Neural progenitor cell (in vitro differentiated cells): ENCODE measurements around the gene MVB12B. TPM values are rescaled to one million over a fixed set of nuclear protein-coding genes. Genes with fewer than 3 reads are reported as not detected.

ENCODE experiments used
- DNase-seq: peaks from one replicate; pipeline ENCODE4 v3.0.0-alpha.2; 2016; ENCODE audit warnings: low spot score
- H2AFZ ChIP-seq: fragments of 200-600 bp; sonication (generic); replicated peaks from 2 replicates; pipeline ENCODE4 v1.6.1; 2016; ENCODE audit warnings: antibody characterized with exemption
- H3F3A ChIP-seq: fragments of 200-600 bp; sonication (generic); 2 replicates; pipeline ENCODE4 v1.6.1; 2016; ENCODE audit warnings: antibody characterized with exemption, low read depth
- H3K27ac ChIP-seq: fragments of 200-600 bp; sonication (generic); 2 replicates; pipeline ENCODE4 v1.5.1; 2016; ENCODE audit warnings: mild to moderate bottlenecking
- H3K27me3 ChIP-seq: fragments of 200-600 bp; sonication (generic); 2 replicates; pipeline ENCODE4 v1.6.1; 2016; ENCODE audit warnings: mild to moderate bottlenecking, moderate library complexity
- H3K36me3 ChIP-seq: fragments of 200-600 bp; sonication (generic); 2 replicates; pipeline ENCODE4 v1.5.1; 2016
- H3K4me1 ChIP-seq: fragments of 200-600 bp; sonication (generic); 2 replicates; pipeline ENCODE4 v1.6.1; 2016; ENCODE audit warnings: mixed run types
- H3K4me2 ChIP-seq: fragments of 200-600 bp; sonication (generic); 2 replicates; pipeline ENCODE4 v1.6.1; 2016
- H3K4me3 ChIP-seq: fragments of 200-600 bp; sonication (generic); 2 replicates; pipeline ENCODE4 v1.5.1; 2016
- H3K79me2 ChIP-seq: fragments of 200-600 bp; sonication (generic); 2 replicates; pipeline ENCODE4 v1.6.1; 2016; ENCODE audit warnings: low read depth
- H3K9ac ChIP-seq: fragments of 200-600 bp; sonication (generic); 2 replicates; pipeline ENCODE4 v1.6.1; 2016
- H3K9me3 ChIP-seq: fragments of 200-600 bp; sonication (generic); 2 replicates; pipeline ENCODE4 v1.5.1; 2016; ENCODE audit warnings: low read depth
- H4K20me1 ChIP-seq: fragments of 200-600 bp; sonication (generic); 2 replicates; pipeline ENCODE4 v1.6.1; 2016; ENCODE audit warnings: low read depth
- H3K27ac Mint-ChIP-seq: 3 replicates; pipeline ENCODE4 v1.8.0; 2021; ENCODE audit warnings: mixed read lengths
- H3K27me3 Mint-ChIP-seq: 2 replicates; pipeline ENCODE4 v1.8.0; 2022; ENCODE audit warnings: low read depth, mild to moderate bottlenecking, inconsistent platforms, moderate library complexity, mixed read lengths; ENCODE audit not compliant: insufficient read depth
- H3K36me3 Mint-ChIP-seq: 3 replicates; pipeline ENCODE4 v1.8.0; 2021; ENCODE audit warnings: mixed read lengths
- H3K4me1 Mint-ChIP-seq: 3 replicates; pipeline ENCODE4 v1.8.0; 2021; ENCODE audit warnings: mixed read lengths
- H3K4me3 Mint-ChIP-seq: 3 replicates; pipeline ENCODE4 v1.8.0; 2021; ENCODE audit warnings: mild to moderate bottlenecking, moderate library complexity, mixed read lengths
- H3K9me3 Mint-ChIP-seq: 3 replicates; pipeline ENCODE4 v1.8.0; 2020; ENCODE audit warnings: mixed read lengths
- EZH2 ChIP-seq: fragments of 200-600 bp; sonication (generic); IDR thresholded peaks from 2 replicates; pipeline ENCODE4 v1.6.1; 2017; ENCODE audit warnings: antibody characterized with exemption, mild to moderate bottlenecking, moderate library complexity
- EZH2phosphoT487 ChIP-seq: fragments of 200-600 bp; sonication (generic); IDR thresholded peaks from 2 replicates; pipeline ENCODE4 v1.6.1; 2017; ENCODE audit warnings: antibody characterized with exemption
- total RNA-seq: library from RNA; depleted of rRNA; stranded (reverse); fragments of >200 nt; gene quantifications from 2 replicates; pipeline ENCODE4 v1.2.3, GENCODE V29; 2015; ENCODE audit warnings: low replicate concordance
- TF ChIP-seq, protein P1 (sequence below): fragments of 200-600 bp; sonication (generic); IDR thresholded peaks from 2 replicates; pipeline ENCODE4 v1.5.1; 2017; ENCODE audit warnings: antibody characterized with exemption, mild to moderate bottlenecking

Gene MVB12B
- total RNA-seq, 1 donor from 2014 or later: 16.1 TPM

DNA sequence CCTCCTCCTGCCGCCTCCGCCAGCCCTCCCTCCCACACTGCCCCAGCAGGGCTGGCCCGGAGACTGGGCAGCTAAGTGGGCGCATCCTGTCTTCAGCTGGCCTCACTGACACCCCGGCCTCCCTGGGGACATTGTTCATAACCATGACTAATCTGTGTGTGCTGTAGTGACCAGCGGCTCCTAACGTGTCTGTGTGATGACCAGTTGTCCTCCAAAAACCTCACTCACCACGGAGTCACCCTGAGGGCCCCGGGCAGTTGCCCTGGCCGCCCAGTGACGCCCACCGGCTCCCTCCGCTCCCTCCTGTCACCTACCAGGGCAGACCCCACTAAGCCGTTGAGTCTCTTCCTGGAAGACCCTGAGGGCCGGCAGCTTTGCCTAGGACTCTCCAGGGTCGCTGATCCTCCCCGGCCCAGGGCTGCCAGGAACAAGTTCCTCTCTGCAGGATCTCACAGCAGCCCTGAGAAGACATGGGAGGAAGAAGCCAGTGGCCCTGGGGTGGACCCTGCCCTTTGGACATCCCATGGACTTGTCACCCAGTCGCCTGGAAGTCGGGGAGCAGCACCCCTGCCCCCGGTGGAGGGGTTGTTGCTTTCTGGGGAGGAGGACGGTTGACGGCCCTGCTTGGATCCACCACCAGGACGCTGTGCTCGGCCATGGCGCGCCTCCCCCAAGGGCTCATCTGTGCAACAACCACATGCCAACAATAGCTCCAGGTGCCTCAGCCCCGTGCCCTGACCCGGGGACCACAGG, 176.9 kb downstream of the MVB12B start:
- no peaks in the 10 kb centered on the region for H3K36me3 ChIP-seq
- H3K4me2 ChIP-seq: no peak overlapping the region
- no peaks in the 10 kb centered on the region for H3K79me2 ChIP-seq
- no peak for DNase-seq
- H3K9ac ChIP-seq: no peak overlapping the region
- no peak overlapping the region for H3K27ac ChIP-seq
- peaks cover 16% of the 10 kb centered on the region for H3K27me3 ChIP-seq
- no peaks in the 10 kb centered on the region for H3K4me1 ChIP-seq
- H3K4me3 Mint-ChIP-seq: no peak overlapping the region
- no peak overlapping the region for H3K27ac Mint-ChIP-seq
- peaks cover 39% of the 10 kb centered on the region for H4K20me1 ChIP-seq
- H3K4me1 Mint-ChIP-seq: peaks cover 12% of the 10 kb centered on the region
- H3K9me3 Mint-ChIP-seq: no peaks in the 10 kb centered on the region
- H3K27me3 Mint-ChIP-seq: peaks cover 11% of the 10 kb centered on the region
- TF ChIP-seq, protein P1, sequence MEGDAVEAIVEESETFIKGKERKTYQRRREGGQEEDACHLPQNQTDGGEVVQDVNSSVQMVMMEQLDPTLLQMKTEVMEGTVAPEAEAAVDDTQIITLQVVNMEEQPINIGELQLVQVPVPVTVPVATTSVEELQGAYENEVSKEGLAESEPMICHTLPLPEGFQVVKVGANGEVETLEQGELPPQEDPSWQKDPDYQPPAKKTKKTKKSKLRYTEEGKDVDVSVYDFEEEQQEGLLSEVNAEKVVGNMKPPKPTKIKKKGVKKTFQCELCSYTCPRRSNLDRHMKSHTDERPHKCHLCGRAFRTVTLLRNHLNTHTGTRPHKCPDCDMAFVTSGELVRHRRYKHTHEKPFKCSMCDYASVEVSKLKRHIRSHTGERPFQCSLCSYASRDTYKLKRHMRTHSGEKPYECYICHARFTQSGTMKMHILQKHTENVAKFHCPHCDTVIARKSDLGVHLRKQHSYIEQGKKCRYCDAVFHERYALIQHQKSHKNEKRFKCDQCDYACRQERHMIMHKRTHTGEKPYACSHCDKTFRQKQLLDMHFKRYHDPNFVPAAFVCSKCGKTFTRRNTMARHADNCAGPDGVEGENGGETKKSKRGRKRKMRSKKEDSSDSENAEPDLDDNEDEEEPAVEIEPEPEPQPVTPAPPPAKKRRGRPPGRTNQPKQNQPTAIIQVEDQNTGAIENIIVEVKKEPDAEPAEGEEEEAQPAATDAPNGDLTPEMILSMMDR: no peak
- TF ChIP-seq EZH2 (no peak), EZH2phosphoT487 (no peak)
- no peaks in the 10 kb centered on the region for H3K9me3 ChIP-seq
- no peaks in the 10 kb centered on the region for H3F3A ChIP-seq
- no peak overlapping the region for H2AFZ ChIP-seq
- no peak overlapping the region for H3K4me3 ChIP-seq
- H3K36me3 Mint-ChIP-seq: no peaks in the 10 kb centered on the region

DNA sequence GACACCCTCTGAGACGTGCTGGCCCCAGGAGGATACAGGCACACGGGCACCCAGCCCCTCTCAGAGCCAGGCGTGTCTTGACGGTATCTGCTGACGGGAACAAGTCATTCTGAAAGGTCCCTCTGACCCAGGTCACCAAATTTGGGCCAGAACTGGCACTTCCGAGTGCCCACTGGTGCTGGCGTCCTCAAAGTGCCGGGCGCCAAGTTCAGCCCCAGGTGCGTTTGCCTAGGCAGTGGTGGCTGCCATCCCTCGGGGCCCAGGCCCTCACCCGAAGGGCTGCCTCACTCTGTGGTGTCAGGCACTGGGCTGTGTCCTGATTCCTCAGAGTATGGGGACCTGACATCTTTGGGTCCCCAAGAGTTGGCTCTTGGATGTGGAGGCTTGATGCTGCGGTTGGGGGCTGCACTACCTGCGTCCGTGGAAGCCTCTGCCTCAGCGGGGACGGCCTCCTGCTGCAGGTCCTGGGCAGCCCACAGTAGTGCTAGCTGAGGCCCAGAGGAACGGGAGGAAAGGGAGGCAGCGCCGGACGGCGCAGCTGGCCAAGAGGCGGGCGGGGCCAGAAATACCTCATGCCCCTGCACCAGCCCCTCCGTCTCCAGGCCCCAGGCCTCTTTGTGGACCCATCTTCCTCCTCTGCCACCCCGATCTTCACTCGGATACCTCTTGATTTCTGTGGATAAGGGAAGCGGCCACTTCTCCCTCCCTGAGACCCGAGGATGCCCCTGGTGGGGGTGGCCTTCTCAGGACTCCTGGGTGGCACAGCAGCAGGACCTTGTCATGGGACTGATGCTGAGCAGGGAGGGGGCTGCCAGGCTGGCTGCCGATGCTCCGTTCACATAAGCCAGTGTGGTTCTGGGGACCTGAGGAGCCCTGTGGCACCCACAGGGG, 177.7 kb downstream of the MVB12B start:
- no peak overlapping the region for H3K4me2 ChIP-seq
- H3K27me3 ChIP-seq: peaks cover 15% of the 10 kb centered on the region
- Mint-ChIP-seq H3K27me3 (peaks cover 6% of the 10 kb centered on the region), H3K27ac (no peak overlapping the region), H3K9me3 (no peaks in the 10 kb centered on the region), H3K4me3 (no peak overlapping the region), H3K4me1 (peaks cover 12% of the 10 kb centered on the region), H3K36me3 (no peaks in the 10 kb centered on the region)
- H4K20me1 ChIP-seq: peaks cover 32% of the 10 kb centered on the region
- DNase-seq: no peak
- no peak overlapping the region for H3K4me3 ChIP-seq
- no peaks in the 10 kb centered on the region for H3F3A ChIP-seq
- no peak overlapping the region for H2AFZ ChIP-seq
- no peaks in the 10 kb centered on the region for H3K9me3 ChIP-seq
- no peak overlapping the region for H3K27ac ChIP-seq
- no peaks in the 10 kb centered on the region for H3K4me1 ChIP-seq
- H3K79me2 ChIP-seq: no peaks in the 10 kb centered on the region
- no peaks in the 10 kb centered on the region for H3K36me3 ChIP-seq
- TF ChIP-seq EZH2phosphoT487: no peak
- TF ChIP-seq, protein P1: no peak
- TF ChIP-seq EZH2: no peak
- no peak overlapping the region for H3K9ac ChIP-seq

- Mint-ChIP-seq H3K36me3 (no peaks in the 10 kb centered on the region), H3K4me3 (no peak overlapping the region), H3K27ac (no peak overlapping the region), H3K4me1 (peaks cover 9% of the 10 kb centered on the region), H3K9me3 (no peaks in the 10 kb centered on the region), H3K27me3 (peaks cover 6% of the 10 kb centered on the region)
- Histone ChIP-seq H3K27ac (no peak overlapping the region), H3K27me3 (peaks cover 9% of the 10 kb centered on the region), H2AFZ (no peak overlapping the region), H3K9me3 (no peaks in the 10 kb centered on the region), H3K4me3 (no peak overlapping the region), H3K79me2 (no peaks in the 10 kb centered on the region), H4K20me1 (peaks cover 25% of the 10 kb centered on the region), H3F3A (no peaks in the 10 kb centered on the region), H3K4me2 (no peak overlapping the region), H3K9ac (no peak overlapping the region), H3K36me3 (no peaks in the 10 kb centered on the region), H3K4me1 (no peaks in the 10 kb centered on the region)
- TF ChIP-seq EZH2phosphoT487: no peak
- TF ChIP-seq, protein P1: no peak
- TF ChIP-seq EZH2: no peak
- DNase-seq: no peak
Observed at GRCh38 chr9:126504977-126505455, 178.4 kb downstream of the MVB12B start.
